ENCODE data around the gene SMYD3.

The SMYD3 gene

DNA sequence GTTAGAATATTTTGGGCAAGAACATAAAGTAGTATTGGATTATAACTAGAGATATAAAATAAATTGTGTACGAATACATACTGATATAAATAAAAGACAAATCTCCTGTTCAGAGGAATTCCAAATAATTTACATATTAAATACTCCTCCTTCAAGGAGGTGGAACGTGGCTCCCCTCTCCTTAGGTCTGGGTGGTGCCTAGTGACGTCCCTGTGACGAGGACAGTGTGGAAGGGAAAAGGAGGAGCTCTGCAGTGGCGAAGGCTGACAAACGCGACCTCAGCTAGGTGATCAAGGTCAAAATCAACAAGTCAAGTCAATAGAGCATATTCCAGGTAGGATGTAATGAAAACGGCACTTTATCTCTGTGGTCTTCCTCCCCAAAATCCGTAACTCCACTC is 310.0 kb downstream of the SMYD3 start:
- H3K36me3 Mint-ChIP-seq (ENCODE audit: low read depth) = peaks cover 11% of the 10 kb centered on the region
- no peak overlapping the region for H3K27ac Mint-ChIP-seq
- no peaks in the 10 kb centered on the region for H3K27me3 Mint-ChIP-seq
- no peak overlapping the region for H3K4me3 Mint-ChIP-seq
- no peaks in the 10 kb centered on the region for H3K4me1 Mint-ChIP-seq (ENCODE audit: low read depth)
- no peaks in the 10 kb centered on the region for H3K9me3 Mint-ChIP-seq

DNA sequence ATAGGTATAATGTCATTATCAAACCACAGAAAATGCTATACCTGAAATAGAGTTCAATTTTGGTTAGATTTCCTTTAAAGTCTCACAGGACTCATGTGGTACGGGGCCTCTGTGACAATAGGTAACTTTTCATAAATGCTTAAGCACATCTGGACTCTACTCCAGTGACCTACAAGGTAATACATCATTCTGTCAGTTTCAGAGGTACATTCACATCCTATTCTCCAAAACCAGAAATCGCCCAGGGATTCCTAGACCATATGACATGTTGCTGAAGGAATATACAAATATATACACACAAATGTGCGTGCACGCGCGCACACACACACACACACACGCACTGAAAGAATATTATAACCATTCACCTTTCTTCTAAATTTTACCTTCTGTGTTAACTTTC is 311.8 kb downstream of the SMYD3 start:
- no peak overlapping the region for H3K4me3 Mint-ChIP-seq
- H3K36me3 Mint-ChIP-seq (ENCODE audit: low read depth) = peaks cover 22% of the 10 kb centered on the region
- H3K27ac Mint-ChIP-seq = no peak overlapping the region
- no peaks in the 10 kb centered on the region for H3K9me3 Mint-ChIP-seq
- H3K4me1 Mint-ChIP-seq (ENCODE audit: low read depth) = no peaks in the 10 kb centered on the region
- no peaks in the 10 kb centered on the region for H3K27me3 Mint-ChIP-seq

DNA sequence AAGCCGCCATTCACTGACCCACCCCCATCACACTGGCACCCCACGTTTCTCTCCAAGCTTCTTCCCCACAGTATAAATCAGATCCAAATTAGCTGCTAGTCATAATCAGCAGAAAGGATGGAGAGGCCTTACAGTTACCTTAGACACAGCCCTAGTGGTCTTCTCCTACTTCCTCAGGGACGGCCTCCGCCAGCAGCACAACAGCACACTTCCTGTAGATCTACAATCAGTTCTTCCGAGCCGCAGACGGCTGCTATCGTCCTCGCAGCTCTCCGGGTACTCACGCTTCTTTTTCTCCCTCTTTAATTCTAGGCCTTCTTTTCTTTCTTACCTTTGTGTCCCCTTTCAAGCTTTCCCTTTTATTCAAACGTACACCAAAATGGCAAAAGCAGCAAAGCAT is 313.5 kb downstream of the SMYD3 start:
- Mint-ChIP-seq H3K4me1 (ENCODE audit: low read depth) (no peaks in the 10 kb centered on the region), H3K4me3 (no peak overlapping the region), H3K36me3 (ENCODE audit: low read depth) (peaks cover 22% of the 10 kb centered on the region), H3K9me3 (no peaks in the 10 kb centered on the region), H3K27me3 (no peaks in the 10 kb centered on the region), H3K27ac (no peak overlapping the region)

DNA sequence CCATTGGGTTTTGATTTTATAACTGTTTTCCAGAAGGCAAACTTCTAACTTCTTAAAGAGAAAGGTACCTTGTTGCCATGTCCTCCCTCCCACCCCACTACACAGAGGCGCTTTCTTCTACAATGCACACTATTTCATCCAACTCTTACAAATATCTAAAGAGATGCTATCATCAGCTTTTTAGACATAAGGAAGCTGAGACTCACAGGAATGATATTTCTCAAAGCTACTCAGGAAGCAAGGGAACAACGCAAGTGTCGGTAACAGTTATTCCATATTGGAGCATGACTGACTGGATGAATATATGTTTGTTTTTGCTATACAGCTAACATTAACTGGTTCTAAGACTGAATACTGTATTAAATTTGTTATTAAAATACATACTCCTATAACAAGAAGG is 318.0 kb downstream of the SMYD3 start:
- H3K27ac Mint-ChIP-seq = no peak overlapping the region
- no peak overlapping the region for H3K4me3 Mint-ChIP-seq
- H3K36me3 Mint-ChIP-seq (ENCODE audit: low read depth) = peaks cover 22% of the 10 kb centered on the region
- H3K27me3 Mint-ChIP-seq = no peaks in the 10 kb centered on the region
- no peaks in the 10 kb centered on the region for H3K9me3 Mint-ChIP-seq
- H3K4me1 Mint-ChIP-seq (ENCODE audit: low read depth) = no peaks in the 10 kb centered on the region

DNA sequence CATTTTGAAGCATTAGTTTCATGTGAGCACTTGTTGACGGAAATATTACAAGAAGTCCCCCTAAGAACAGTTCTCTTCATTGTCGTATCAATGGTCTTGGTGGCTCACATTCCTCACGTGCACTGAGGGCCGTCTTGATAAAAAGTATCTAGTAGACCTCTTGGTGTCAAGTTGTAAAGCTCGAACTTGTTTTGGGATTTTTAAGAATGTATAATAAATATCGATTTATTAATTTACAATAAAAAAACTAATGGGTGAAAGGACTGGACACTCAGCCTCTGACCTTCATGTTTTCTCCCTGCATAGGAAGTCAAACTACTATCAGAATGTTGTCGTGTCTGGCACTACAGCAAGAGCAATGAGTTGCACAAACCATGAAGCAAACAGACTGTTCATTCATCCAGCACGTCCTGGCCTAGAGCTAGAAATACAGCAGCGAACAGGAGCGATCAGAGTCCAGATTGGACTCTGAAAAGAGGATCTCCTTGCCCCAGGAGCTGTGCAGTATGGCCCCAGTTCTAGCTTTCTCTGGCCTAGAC is 319.2 kb downstream of the SMYD3 start:
- no peaks in the 10 kb centered on the region for H3K27me3 Mint-ChIP-seq
- no peak overlapping the region for H3K4me3 Mint-ChIP-seq
- no peaks in the 10 kb centered on the region for H3K9me3 Mint-ChIP-seq
- H3K36me3 Mint-ChIP-seq (ENCODE audit: low read depth) = peaks cover 16% of the 10 kb centered on the region
- H3K4me1 Mint-ChIP-seq (ENCODE audit: low read depth) = no peaks in the 10 kb centered on the region
- H3K27ac Mint-ChIP-seq = no peak overlapping the region

DNA sequence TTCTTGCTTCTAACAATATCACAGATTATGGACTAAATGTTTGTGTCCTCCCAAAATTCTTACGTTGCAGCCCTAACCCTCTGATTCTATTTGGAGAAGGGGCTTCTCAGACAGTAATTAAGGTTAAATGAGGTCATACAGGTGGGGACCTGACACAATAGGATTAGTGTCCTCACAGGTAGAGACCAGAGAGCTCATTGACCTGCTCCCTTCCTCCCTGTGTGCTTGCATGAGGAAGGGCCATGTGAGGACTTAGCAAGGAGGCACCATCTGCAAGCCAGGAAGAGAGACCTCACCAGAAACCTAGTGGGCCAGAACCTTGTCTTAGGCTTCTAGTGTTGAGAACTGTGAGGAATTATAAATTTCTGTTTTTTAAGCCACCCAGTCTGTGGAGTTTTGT is 322.6 kb downstream of the SMYD3 start:
- H3K27ac Mint-ChIP-seq = no peak overlapping the region
- H3K9me3 Mint-ChIP-seq = no peaks in the 10 kb centered on the region
- H3K4me3 Mint-ChIP-seq = no peak overlapping the region
- H3K27me3 Mint-ChIP-seq = no peaks in the 10 kb centered on the region
- H3K4me1 Mint-ChIP-seq (ENCODE audit: low read depth) = no peaks in the 10 kb centered on the region
- H3K36me3 Mint-ChIP-seq (ENCODE audit: low read depth) = peaks cover 13% of the 10 kb centered on the region

DNA sequence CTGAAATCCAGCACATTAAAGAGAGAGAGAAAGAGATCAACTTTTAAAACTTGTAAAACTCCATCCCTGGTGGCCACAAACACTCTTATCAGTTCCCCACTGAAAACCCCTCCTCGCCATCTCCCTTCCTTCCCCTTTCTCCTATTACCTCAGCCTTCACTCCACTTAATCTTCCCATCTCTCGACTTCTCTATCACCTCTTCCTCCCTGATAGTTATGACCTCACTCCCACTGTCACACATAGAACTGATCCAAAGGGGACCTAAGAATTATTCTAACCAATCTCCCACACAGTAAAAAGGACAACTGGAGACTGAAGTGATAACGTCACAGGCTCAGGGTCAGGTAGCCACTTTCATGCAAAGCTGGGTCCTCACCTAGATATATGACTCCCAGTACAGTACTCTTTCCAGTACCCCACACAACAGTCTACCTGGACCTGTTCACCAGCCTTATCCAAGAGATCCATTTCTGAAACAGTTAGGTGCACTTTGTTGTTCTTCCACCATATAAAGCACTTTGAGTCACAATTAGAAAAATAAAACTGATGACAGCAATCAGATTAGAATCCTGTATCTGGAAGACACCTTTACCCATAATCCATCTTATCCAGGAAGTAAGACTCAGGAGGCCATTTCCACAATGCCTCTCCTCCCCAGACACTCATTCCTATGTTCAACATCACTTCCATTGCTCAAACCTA is 324.8 kb downstream of the SMYD3 start:
- H3K9me3 Mint-ChIP-seq = no peaks in the 10 kb centered on the region
- H3K4me3 Mint-ChIP-seq = no peak overlapping the region
- H3K27me3 Mint-ChIP-seq = no peaks in the 10 kb centered on the region
- peak overlapping the region; percentile 6 for H3K27ac Mint-ChIP-seq
- H3K4me1 Mint-ChIP-seq (ENCODE audit: low read depth) = no peaks in the 10 kb centered on the region
- H3K36me3 Mint-ChIP-seq (ENCODE audit: low read depth) = peaks cover 25% of the 10 kb centered on the region

DNA sequence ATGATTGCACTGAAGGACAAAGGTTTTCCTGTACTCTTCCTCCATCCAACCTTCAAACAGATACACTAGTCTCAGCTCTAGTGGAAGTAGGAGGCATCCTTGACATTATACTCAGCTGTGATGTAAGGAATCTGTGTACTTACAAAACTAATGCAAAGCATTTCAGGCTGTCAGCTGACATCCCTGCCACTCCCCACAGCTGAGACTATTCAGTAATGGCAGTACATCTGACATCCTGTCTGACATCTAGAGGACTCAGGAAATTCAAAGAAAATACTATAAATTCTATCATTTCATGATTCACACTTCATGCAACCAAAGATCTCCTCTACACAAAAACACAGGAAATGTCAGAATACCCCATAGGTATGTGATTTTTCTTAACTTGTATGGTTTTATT is 325.8 kb downstream of the SMYD3 start:
- no peak overlapping the region for H3K27ac Mint-ChIP-seq
- no peaks in the 10 kb centered on the region for H3K9me3 Mint-ChIP-seq
- no peaks in the 10 kb centered on the region for H3K27me3 Mint-ChIP-seq
- H3K36me3 Mint-ChIP-seq (ENCODE audit: low read depth) = peaks cover 22% of the 10 kb centered on the region
- H3K4me3 Mint-ChIP-seq = no peak overlapping the region
- no peaks in the 10 kb centered on the region for H3K4me1 Mint-ChIP-seq (ENCODE audit: low read depth)

DNA sequence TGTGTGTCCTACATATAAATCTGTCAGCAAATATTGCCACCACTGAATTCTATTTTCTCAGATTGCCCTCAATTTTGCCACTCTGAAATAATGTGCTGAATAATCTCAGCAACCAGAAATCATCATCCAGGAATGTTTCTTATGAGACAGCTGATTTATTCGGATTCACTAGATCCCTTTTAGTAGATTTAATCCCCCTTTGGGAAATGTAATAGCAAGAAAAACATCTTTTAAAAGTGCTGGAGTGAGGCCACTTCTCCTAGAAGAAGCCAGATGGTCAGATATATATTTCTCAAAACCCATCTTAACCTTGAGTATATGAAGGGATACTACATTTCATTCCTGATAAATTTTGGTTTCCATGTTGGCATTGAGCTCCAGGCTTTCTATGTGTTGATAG is 327.7 kb downstream of the SMYD3 start:
- Mint-ChIP-seq H3K4me3 (no peak overlapping the region), H3K27me3 (no peaks in the 10 kb centered on the region), H3K4me1 (ENCODE audit: low read depth) (no peaks in the 10 kb centered on the region), H3K9me3 (no peaks in the 10 kb centered on the region), H3K27ac (no peak overlapping the region), H3K36me3 (ENCODE audit: low read depth) (peaks cover 22% of the 10 kb centered on the region)

DNA sequence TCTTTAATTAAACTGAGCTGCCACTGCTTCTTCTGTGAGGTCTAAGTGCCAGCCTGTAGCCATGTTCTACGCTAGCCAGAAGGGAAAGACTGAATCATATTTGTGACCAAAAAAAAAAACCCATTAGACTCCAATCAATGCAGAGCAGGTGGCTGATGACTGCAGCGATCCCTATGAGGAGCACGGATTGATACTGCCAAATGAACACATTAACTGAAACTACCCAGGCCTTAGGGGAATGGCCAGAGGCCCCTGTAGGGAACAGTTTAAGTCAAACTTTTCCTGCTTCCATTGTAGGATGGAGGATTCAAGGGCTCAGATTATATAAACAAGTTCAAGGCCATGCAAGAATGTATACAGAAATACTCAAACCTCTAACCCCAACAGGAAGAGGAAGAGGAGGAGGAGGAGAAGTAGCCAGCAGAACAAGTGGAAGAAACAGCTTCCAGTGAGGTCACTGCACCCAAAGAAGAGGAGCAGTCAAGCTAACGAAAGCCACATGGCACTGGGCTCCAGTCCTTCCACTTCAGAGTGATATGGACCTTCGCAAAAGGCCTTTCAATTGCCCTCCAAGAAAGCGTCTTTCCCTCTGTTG is 328.3 kb downstream of the SMYD3 start:
- Mint-ChIP-seq H3K36me3 (ENCODE audit: low read depth) (peaks cover 22% of the 10 kb centered on the region), H3K27ac (no peak overlapping the region), H3K27me3 (no peaks in the 10 kb centered on the region), H3K9me3 (no peaks in the 10 kb centered on the region), H3K4me3 (no peak overlapping the region), H3K4me1 (ENCODE audit: low read depth) (no peaks in the 10 kb centered on the region)

DNA sequence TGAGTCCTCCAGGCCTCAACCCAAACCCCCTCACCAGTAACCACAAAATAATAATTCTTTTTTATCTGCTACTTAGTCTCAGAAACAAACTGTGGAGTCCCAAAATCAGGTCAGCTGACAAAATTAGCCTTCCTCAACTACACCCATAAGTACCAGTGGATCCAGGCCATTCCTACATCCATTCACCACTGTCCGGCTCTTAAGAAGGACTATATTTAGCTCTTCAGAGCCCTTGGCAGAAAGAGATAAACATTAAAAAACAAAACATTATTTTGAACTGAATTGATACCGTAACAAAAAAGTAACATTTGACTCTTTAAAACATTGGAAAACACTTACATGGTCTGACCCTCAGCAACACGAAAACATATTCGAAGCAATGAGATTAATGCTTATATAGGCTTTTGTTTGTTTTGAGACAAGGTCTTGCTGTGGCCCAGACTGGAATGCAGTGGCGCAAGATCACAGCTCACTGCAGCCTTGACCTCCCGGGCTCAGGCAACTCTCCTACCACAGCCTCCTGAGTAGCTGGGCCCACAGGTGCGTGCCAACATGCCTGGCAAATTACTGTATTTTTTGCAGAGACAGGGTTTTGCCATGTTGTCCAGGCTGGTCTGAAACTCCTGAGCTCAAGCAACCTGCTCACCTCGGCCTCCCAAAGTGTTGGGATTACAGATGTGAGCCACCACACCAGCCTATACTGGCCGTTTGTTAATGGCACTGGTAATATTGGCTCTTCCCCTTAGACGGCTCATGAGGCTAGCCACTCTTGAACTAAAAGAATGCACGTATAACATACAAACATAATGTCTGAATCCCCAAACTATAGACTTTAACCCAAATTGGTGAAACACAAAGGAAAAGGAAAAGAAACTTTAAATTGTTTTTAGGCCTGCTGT is 330.7 kb downstream of the SMYD3 start:
- Mint-ChIP-seq H3K4me3 (no peak overlapping the region), H3K36me3 (ENCODE audit: low read depth) (peaks cover 18% of the 10 kb centered on the region), H3K4me1 (ENCODE audit: low read depth) (no peaks in the 10 kb centered on the region), H3K9me3 (no peaks in the 10 kb centered on the region), H3K27ac (no peak overlapping the region), H3K27me3 (no peaks in the 10 kb centered on the region)

DNA sequence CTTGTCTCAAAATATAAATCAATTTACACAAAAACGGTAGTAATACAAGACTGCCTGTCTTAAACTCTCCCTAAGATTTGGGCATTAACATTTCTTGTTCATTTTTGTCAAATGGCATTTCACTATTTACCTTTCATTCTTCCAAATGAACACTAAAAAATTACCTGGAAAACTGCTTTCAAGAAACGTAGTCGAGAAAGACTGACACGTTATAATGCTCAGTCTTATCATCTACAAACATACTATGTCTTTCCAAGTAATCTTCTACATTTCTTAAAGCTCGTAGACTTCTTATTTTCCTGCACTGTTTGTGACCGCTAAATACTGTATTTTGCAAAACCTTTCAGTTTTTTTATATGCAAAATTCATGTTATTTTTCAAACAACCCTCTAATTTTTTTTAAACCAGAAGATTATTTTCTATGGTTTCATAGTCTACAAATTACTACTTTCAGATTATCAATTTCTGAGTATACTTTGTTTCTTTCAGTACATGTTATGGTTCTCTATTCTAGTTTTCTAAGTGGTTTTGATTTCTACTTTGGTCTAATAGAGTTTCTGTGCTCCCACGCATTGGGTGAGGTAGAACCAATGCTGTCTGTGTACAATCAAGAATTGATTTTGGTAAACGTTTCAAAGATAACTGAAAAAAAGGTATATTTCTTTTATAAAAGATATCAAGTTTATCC is 336.4 kb downstream of the SMYD3 start:
- H3K27ac Mint-ChIP-seq = no peak overlapping the region
- no peaks in the 10 kb centered on the region for H3K4me1 Mint-ChIP-seq (ENCODE audit: low read depth)
- H3K27me3 Mint-ChIP-seq = no peaks in the 10 kb centered on the region
- H3K4me3 Mint-ChIP-seq = no peak overlapping the region
- no peaks in the 10 kb centered on the region for H3K9me3 Mint-ChIP-seq
- no peaks in the 10 kb centered on the region for H3K36me3 Mint-ChIP-seq (ENCODE audit: low read depth)

DNA sequence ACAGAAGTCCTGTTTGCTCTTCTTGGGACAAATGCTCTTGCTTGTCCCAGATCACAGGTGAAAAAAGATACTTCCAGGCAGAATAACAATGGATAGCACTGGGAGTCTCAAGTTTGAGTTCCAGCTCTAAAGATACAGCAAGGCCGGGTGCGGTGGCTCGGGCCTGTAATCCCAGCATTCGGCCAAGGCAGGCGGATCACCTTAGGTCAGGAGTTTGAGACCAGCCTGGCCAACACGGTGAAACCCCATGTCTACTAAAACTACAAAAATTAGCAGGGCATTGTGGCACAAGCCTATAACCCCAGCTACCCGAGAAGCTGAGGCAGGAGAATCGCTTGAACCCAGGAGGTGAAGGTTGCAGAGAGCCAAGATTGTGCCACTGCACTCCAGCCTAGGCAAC is 337.6 kb downstream of the SMYD3 start:
- Mint-ChIP-seq H3K27me3 (no peaks in the 10 kb centered on the region), H3K9me3 (no peaks in the 10 kb centered on the region), H3K4me3 (no peak overlapping the region), H3K27ac (no peak overlapping the region), H3K36me3 (ENCODE audit: low read depth) (no peaks in the 10 kb centered on the region), H3K4me1 (ENCODE audit: low read depth) (no peaks in the 10 kb centered on the region)

DNA sequence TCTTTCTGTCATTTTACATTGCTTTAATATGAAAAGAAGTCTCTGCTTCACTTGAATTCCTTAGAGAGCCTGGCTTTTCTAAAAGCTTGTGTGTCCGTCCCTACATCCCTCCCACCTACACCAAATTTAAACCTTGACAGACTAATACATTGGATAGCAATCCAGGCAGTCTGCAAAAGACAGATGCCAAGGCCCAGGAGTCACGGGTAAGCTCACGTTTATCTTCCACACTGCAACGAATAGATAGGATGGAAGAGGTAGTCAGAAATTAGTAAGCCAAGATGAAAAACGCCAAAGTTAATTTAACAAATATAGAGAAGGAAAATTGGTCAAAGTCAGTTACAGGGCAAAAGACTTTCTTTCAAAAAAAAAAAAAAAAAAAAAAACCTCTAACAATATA is 338.1 kb downstream of the SMYD3 start:
- Mint-ChIP-seq H3K4me1 (ENCODE audit: low read depth) (no peaks in the 10 kb centered on the region), H3K4me3 (no peak overlapping the region), H3K27ac (no peak overlapping the region), H3K36me3 (ENCODE audit: low read depth) (no peaks in the 10 kb centered on the region), H3K27me3 (no peaks in the 10 kb centered on the region), H3K9me3 (no peaks in the 10 kb centered on the region)

DNA sequence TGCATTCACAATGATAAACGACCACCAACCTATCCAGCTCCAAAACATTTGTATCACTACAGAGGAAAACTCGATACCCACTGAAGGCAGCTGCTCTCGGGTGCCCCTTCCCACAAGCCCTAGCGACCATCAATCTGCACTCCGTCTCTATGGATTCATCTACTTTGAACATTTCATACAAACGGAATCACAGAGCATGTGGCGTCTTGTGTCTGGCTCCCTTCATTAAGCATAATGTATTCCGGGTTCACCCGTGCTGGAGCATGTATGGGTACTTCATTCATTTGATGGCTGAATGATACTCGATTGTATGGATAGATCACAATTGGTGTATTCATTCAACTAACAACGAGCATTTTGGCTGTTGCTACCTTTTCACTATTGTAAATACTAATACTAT is 340.2 kb downstream of the SMYD3 start:
- Mint-ChIP-seq H3K36me3 (ENCODE audit: low read depth) (no peaks in the 10 kb centered on the region), H3K4me3 (no peak overlapping the region), H3K27ac (no peak overlapping the region), H3K27me3 (no peaks in the 10 kb centered on the region), H3K4me1 (ENCODE audit: low read depth) (no peaks in the 10 kb centered on the region), H3K9me3 (no peaks in the 10 kb centered on the region)
